SU-DHL-6 (cell line): ENCODE measurements around the gene OR2H1.

Experiments
- H2AFZ ChIP-seq: fragments of 200-600 bp; sonication (generic); 2 replicates; pipeline ENCODE4 v1.6.1; 2014; ENCODE audit warnings: low read depth, mild to moderate bottlenecking, moderate library complexity, mixed read lengths, antibody characterized with exemption, low read length; ENCODE audit not compliant: severe bottlenecking
- H3F3A ChIP-seq: fragments of 200-600 bp; shearing (Covaris generic); 2 replicates; pipeline ENCODE4 v1.6.0; 2016; ENCODE audit warnings: antibody characterized with exemption, mild to moderate bottlenecking; ENCODE audit not compliant: insufficient read depth
- H3K27ac ChIP-seq: fragments of 200-600 bp; sonication (generic); 2 replicates; pipeline ENCODE4 v1.5.1; 2016; ENCODE audit warnings: low read depth, mild to moderate bottlenecking, low read length, moderate library complexity, mixed read lengths
- H3K27me3 ChIP-seq: fragments of 200-600 bp; sonication (generic), shearing (Covaris generic); 2 replicates; pipeline ENCODE4 v1.6.0; 2014; ENCODE audit warnings: mild to moderate bottlenecking, low read length
- H3K36me3 ChIP-seq: fragments of 200-600 bp; sonication (generic); 2 replicates; pipeline ENCODE4 v1.6.1; 2014; ENCODE audit warnings: mild to moderate bottlenecking, low read length, mixed read lengths
- H3K4me2 ChIP-seq: fragments of 300-600, 200-600 bp; shearing (Covaris generic), sonication (generic); 2 replicates; pipeline ENCODE4 v1.6.0; 2014; ENCODE audit warnings: low read length, low read depth, mild to moderate bottlenecking; ENCODE audit not compliant: poor library complexity, severe bottlenecking
- H3K4me3 ChIP-seq: fragments of 200-600 bp; sonication (generic); 2 replicates; pipeline ENCODE4 v1.5.1; 2014; ENCODE audit warnings: antibody characterized with exemption, low read length, mild to moderate bottlenecking, mixed read lengths; ENCODE audit not compliant: insufficient read depth, poor library complexity, severe bottlenecking
- H3K79me2 ChIP-seq: fragments of 200-600 bp; sonication (generic); 2 replicates; pipeline ENCODE4 v1.6.1; 2014; ENCODE audit warnings: mild to moderate bottlenecking, low read length, moderate library complexity; ENCODE audit not compliant: insufficient read depth
- H3K9ac ChIP-seq: fragments of 200-600 bp; sonication (generic); 2 replicates; pipeline ENCODE4 v1.7.0; 2014; ENCODE audit warnings: mild to moderate bottlenecking, low read length
- H3K9me2 ChIP-seq: fragments of 200-600 bp; sonication (generic); replicated peaks from 2 replicates; pipeline ENCODE4 v1.6.1; 2014; ENCODE audit warnings: low read length; ENCODE audit not compliant: insufficient read depth
- H3K9me3 ChIP-seq: fragments of 200-600 bp; sonication (generic); 2 replicates; pipeline ENCODE4 v1.6.1; 2014; ENCODE audit warnings: low read length, mixed read lengths; ENCODE audit not compliant: insufficient read depth
- H4K20me1 ChIP-seq: fragments of 200-600 bp; sonication (generic); 2 replicates; pipeline ENCODE4 v1.6.1; 2014; ENCODE audit warnings: low read depth, mild to moderate bottlenecking, antibody characterized with exemption, low read length, moderate library complexity, mixed read lengths
- EZH2phosphoT487 ChIP-seq: fragments of 200-600 bp; sonication (generic), shearing (Covaris generic); conservative IDR thresholded peaks from 2 replicates; pipeline ENCODE4 v1.6.1; 2018; ENCODE audit warnings: mild to moderate bottlenecking, antibody characterized with exemption, low read length, moderate library complexity, mixed read lengths
- TF ChIP-seq, protein P1 (sequence below): fragments of 200-600 bp; sonication (generic); IDR thresholded peaks from one replicate; pipeline ENCODE4 v1.5.1; 2017; ENCODE audit warnings: antibody characterized with exemption, mild to moderate bottlenecking, low read length, moderate library complexity; ENCODE audit not compliant: insufficient read depth, poor library complexity, severe bottlenecking

Gene OR2H1

DNA sequence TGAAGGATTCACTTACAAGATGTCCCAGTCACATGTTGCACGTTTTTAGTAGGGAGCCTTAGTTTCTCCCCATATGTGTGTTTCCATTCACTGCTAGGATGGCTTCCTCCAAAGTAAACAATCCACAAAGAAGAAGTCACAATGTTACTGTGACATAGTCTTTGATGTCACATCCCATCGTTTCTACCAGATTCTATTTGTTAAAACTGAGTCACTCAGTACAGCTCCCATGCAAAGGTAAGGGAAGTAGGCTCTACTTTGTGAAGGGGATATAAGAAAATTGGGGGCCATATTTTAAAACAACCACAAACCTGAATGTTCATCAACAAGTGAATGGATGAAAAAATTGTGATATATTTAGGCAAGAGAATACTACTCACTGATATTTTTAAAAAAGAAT is at the start of gene OR2H1, which contains the start of gene OR11A1:
OR2H1 (plus strand) TSS at position 185 of the 400 bp plus-strand sequence. CDS start 4,615 bp downstream, outside the sequence.
OR11A1 (minus strand) TSS at position 101 of the 400 bp plus-strand sequence. CDS start 29,430 bp downstream, outside the sequence.
- H3F3A ChIP-seq = no peaks in the 10 kb centered on the region
- TF ChIP-seq EZH2phosphoT487 = no peak
- TF ChIP-seq, protein P1, sequence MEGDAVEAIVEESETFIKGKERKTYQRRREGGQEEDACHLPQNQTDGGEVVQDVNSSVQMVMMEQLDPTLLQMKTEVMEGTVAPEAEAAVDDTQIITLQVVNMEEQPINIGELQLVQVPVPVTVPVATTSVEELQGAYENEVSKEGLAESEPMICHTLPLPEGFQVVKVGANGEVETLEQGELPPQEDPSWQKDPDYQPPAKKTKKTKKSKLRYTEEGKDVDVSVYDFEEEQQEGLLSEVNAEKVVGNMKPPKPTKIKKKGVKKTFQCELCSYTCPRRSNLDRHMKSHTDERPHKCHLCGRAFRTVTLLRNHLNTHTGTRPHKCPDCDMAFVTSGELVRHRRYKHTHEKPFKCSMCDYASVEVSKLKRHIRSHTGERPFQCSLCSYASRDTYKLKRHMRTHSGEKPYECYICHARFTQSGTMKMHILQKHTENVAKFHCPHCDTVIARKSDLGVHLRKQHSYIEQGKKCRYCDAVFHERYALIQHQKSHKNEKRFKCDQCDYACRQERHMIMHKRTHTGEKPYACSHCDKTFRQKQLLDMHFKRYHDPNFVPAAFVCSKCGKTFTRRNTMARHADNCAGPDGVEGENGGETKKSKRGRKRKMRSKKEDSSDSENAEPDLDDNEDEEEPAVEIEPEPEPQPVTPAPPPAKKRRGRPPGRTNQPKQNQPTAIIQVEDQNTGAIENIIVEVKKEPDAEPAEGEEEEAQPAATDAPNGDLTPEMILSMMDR = no peak
- no peak within 1 kb of the TSS for H3K4me3 ChIP-seq
- no peaks in the 10 kb centered on the region for H3K27me3 ChIP-seq
- H2AFZ ChIP-seq = no peak within 1 kb of the TSS
- H4K20me1 ChIP-seq = no peaks in the 10 kb centered on the region
- no peak within 1 kb of the TSS for H3K27ac ChIP-seq
- no peaks in the 10 kb centered on the region for H3K79me2 ChIP-seq
- 0 out of 2 replicates have a peak, but pooled peaks cover 1% of the 10 kb centered on the region for H3K9me3 ChIP-seq
- H3K9me2 ChIP-seq = no peaks in the 10 kb centered on the region
- no peaks in the 10 kb centered on the region for H3K36me3 ChIP-seq
- no peak within 1 kb of the TSS for H3K4me2 ChIP-seq
- H3K9ac ChIP-seq = no peak within 1 kb of the TSS

DNA sequence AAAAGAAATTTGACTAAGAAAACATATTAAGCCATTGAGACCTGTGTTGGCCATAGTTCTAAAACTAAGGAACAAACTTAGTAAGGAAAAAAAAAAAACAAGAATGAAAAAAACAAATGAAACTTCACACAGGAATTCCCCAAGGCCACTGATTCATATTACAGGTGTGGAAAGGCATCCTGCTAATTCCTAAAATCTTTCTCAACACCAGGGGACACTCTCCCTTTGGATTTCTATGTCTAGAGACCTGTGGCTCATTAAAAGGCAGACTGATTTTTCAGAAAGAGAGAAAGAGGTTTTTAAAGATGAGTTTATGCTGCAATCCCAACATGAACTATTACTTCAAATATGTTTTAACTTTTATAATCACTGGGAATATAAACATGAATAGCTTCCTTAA is 42.4 kb upstream of the OR2H1 start, which contains the start of gene OR12D1:
OR12D1 (plus strand) TSS at position 341 of the 400 bp plus-strand sequence.
- H2AFZ ChIP-seq = no peak within 1 kb of the TSS
- no peaks in the 10 kb centered on the region for H3K9me3 ChIP-seq
- TF ChIP-seq, protein P1 = no peak
- TF ChIP-seq EZH2phosphoT487 = no peak
- H3K27me3 ChIP-seq = no peaks in the 10 kb centered on the region
- H3K4me2 ChIP-seq = no peak within 1 kb of the TSS
- no peak within 1 kb of the TSS for H3K9ac ChIP-seq
- H3K27ac ChIP-seq = no peak within 1 kb of the TSS
- no peaks in the 10 kb centered on the region for H4K20me1 ChIP-seq
- H3K9me2 ChIP-seq = no peaks in the 10 kb centered on the region; the same call in 1 of the 2 replicates
- no peaks in the 10 kb centered on the region for H3F3A ChIP-seq
- no peaks in the 10 kb centered on the region for H3K36me3 ChIP-seq
- no peak within 1 kb of the TSS for H3K4me3 ChIP-seq
- H3K79me2 ChIP-seq = no peaks in the 10 kb centered on the region

DNA sequence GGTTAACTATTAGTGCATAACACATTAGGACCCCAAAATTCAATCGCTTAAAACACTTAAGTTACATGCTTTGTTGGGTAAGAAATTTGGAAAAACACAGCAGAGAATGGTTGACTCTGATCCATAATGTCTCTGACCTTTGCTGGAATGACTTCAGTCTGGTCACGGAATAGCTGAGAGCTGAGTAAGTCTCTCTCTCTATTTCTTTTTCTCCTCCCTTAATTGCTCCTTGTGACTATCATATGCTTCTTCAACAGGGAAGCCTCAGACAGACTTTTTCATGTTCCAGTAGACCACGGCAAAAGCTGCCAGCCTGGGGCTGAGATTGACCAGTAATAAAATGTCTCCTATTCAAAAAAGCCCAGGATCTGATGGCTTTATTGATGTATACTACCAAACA is 37.4 kb upstream of the OR2H1 start:
- H3K4me3 ChIP-seq = no peak overlapping the region
- TF ChIP-seq, protein P1 = no peak
- no peak for TF ChIP-seq EZH2phosphoT487

More for the DNA sequence above, 37.4 kb upstream of the OR2H1 start:
- H3K9me3 ChIP-seq = no peaks in the 10 kb centered on the region
- no peak overlapping the region for H3K9ac ChIP-seq
- H3K27me3 ChIP-seq = 0 out of 2 replicates have a peak, but pooled peaks cover 3% of the 10 kb centered on the region
- no peak overlapping the region for H3K27ac ChIP-seq
- no peaks in the 10 kb centered on the region for H3K36me3 ChIP-seq
- no peaks in the 10 kb centered on the region for H3K9me2 ChIP-seq
- H3K4me2 ChIP-seq = no peak overlapping the region
- no peak overlapping the region for H2AFZ ChIP-seq
- H3F3A ChIP-seq = no peaks in the 10 kb centered on the region
- no peaks in the 10 kb centered on the region; the same call in 1 of the 2 replicates for H4K20me1 ChIP-seq
- H3K79me2 ChIP-seq = no peaks in the 10 kb centered on the region
